GM04503 (cell line): ENCODE data around the gene RSU1.
A peak's percentile ranks its signal among the peaks of the same experiment; 100 is the strongest.
"Not testable (repeated sequence)": the region's sequence is repeated elsewhere in the genome, so short reads cannot be mapped to it uniquely, and the experiment has no call there.

Source experiments
- DNase-seq: peaks from one replicate; pipeline ENCODE4 v3.0.0-alpha.2; 2012; ENCODE audit warnings: low read depth

The RSU1 gene

GRCh38 chr10:16817125-16818019 lies at the start of gene RSU1:
Gene RSU1, minus strand, starts transcription at chr10:16817424. Its CDS starts 343 bp downstream, at chr10:16817081.
- DNase-seq: peak; percentile 99

GRCh38 chr10:16866541-16867275 lies 49.5 kb upstream of the RSU1 start:
- DNase-seq: no peak

DNA sequence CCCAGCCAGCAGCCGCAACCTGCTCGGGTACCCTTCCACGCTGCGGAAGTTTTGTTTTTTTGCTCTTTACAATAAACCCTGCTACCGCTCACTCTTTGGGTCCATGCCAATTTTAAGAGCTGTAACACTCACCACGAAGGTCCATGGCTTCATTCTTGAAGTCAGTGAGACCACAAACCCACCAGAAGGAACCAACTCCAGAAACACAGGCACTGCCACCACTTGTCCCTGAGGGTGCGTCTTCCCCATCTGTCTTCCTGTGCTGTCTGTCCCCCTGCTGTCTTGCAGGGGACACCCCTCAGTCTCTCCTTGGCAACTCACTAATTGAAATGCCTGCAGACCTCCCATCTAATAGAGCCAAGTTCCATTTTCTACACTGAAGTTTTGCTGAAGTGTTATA lies 48.5 kb upstream of the RSU1 start:
- DNase-seq: no peak

DNA sequence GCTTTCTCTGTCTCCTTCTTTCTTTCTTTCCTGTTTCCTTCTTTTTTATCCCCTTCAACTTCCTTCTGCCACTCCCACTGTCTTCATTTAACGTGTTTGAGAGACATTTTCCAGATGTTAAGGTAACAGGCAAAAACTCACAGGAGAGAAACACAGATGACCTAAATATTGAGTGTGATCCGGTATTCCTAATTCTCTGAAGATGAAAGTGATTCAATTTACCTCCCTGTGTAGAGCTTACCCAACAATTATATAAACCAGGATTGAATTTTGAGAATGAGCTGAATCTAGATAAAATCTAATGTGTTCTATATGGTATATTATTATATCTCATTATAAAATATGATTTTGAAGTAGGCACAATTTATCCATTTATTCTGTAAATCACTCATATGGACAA lies 46.5 kb upstream of the RSU1 start:
- no peak for DNase-seq

DNA sequence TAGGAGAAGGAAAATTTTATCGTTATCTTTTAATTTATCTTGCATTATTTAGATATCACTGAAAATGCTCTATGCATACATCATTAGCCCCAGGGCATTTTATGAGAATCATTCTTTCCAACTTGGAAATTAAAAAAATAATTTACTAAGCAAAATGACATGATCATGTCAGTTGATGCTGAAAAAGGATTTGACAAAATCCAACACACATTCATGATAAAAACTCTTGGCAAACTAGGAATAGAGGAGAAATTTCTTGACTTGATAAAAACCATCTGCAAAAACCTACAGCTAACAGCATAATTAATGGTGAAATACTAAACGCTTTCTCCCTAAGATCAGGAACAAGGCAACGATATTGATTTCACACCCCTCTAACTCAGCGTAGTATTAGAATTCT lies 40.2 kb upstream of the RSU1 start:
- DNase-seq: no peak

DNA sequence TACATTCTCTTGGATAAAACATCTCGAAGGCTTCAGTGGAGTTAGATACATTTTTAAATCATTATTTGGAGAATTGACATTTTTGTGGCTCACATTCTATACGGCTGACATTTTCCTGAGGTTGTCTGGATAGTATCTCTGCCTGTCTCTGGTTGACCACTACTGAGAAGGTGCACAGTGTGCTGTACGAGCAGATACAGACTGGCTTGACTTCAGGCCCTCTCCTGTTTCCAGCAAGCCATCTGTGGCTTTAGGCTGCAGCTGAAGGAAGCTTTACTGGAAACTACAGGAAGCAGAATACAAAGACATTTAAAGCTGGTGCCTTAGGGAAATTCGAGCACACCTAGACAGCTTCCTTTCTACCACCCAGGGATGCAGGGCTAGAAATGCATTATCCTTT lies 39.3 kb upstream of the RSU1 start:
- DNase-seq: no peak

- DNase-seq: no peak
Observed at GRCh38 chr10:16856092-16856491, 38.9 kb upstream of the RSU1 start.

- no peak for DNase-seq
Observed at GRCh38 chr10:16854623-16855022, 37.4 kb upstream of the RSU1 start.

DNA sequence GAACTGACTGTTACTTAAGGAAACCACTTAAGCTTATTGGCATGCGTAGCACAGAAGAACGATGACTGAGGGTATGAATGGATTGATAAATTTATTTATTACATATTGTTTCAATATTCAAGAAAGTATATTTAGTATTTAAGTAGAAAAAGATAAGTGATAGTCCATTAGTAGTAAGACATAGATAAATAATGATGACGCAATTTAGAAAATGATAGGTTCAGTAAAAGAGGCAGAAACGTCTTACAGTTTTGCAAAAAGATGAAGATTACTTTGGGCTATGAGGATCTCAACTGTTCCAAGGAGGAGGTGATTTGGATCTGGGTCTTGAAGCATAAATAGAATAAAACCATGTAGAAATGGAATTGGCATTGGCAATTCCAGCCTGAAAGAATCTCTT lies 36.6 kb upstream of the RSU1 start:
- DNase-seq: no peak

GRCh38 chr10:16853201-16853600 lies 36.0 kb upstream of the RSU1 start:
- DNase-seq: no peak

- DNase-seq: no peak
Observed at GRCh38 chr10:16852624-16853023, 35.4 kb upstream of the RSU1 start.

- no peak for DNase-seq
Observed at GRCh38 chr10:16848562-16849154, 31.4 kb upstream of the RSU1 start.

DNA sequence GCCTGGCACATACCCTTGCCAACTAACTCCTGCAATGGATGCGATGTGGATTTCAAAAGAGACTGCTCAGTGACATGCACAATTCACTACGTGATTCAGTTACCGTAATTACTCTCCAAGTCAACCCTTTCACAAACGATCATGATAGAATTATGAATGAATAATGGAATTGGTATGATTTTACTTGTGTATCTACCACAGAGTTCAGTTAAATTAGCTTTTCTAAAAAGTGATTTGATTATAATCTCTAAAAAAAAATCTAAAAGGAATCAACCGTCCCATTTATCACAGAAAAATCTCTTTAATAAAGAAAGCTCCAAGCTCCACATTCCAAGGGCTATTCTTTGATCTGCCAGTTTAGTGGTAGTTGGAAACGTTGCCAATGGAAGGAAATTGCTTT lies 30.4 kb upstream of the RSU1 start:
- DNase-seq: peak; percentile 67

GRCh38 chr10:16845248-16845647 lies 28.0 kb upstream of the RSU1 start:
- no peak for DNase-seq

DNA sequence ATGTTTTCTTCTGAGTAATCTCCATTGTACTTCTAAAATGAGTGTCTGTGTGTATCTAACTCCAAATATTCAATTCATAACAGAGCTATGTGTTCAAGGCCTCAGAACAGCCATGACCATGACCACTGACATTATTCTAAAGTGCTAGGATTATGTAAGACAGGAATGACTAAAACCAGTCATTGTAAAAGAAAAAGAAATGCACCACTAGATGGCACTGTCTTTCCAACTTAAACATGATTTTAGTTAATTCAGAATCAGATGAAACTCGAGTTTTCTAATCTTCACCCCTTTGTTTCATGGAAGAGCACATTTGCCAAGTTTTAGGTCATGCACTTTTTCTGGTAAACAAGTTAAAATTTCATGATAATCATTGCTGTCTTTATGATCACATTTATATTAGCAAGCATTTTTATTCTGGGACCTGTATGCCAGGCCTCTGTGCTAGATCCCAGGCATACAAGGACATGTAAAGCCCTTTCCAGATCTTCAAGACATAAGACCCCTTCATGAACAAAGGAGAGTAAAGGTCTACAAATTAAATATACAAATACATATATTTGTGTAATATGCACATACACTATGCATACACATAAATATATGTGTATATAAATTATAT lies 26.1 kb upstream of the RSU1 start:
- DNase-seq: peak; percentile 71

DNA sequence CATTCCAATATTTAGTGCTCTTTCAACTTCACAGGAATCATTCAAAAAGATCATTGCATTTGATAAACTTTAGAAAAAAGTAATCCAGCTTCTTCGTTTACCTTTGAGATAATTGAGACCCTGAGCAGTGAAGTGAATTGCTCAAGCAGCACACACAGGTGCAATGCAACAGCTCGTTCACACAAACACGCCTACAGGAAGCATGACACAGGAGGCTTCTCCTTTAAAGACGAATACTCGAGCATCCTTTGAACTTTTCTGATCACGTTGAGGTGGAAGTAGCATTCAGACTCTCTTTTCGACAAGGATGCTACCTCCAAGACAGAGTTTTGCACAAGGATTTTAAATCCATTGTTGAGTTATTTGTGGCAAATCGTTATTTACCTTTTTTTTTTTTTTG lies 18.0 kb upstream of the RSU1 start:
- DNase-seq: no peak

- peak; percentile 93 for DNase-seq
Observed at GRCh38 chr10:16832351-16833080, 15.3 kb upstream of the RSU1 start.

- DNase-seq: peak; percentile 70
Observed at GRCh38 chr10:16828701-16829175, 11.5 kb upstream of the RSU1 start.

- DNase-seq: peak; percentile 35
Observed at GRCh38 chr10:16828114-16828568, 10.9 kb upstream of the RSU1 start.

GRCh38 chr10:16827474-16827873 lies 10.2 kb upstream of the RSU1 start:
- not testable (repeated sequence) for DNase-seq

GRCh38 chr10:16822726-16823360 lies 5.6 kb upstream of the RSU1 start:
- DNase-seq: no peak
